Subcutaneous adipose tissue (tissue), 4 donors: ENCODE measurements around the gene SPDEF. TPM values are rescaled to one million over a fixed set of nuclear protein-coding genes. Genes with fewer than 3 reads are reported as not detected.

Experiments used
- total RNA-seq, 4 donors: library from RNA; depleted of rRNA; stranded (reverse); fragments of >200 nt; gene quantifications; one replicate each; pipeline ENCODE4 v1.1.0, GENCODE V29; 2016
- TF ChIP-seq, protein P1 (sequence below): fragments of 450-650 bp; IDR thresholded peaks from one replicate; pipeline ENCODE4 v1.5.1; 2016; ENCODE audit warnings: low read depth, mild to moderate bottlenecking, control low read depth, antibody characterized with exemption, moderate library complexity

SPDEF gene
- total RNA-seq, 4 donors from 2014 or later = 0.22 TPM; not detected in 3

DNA sequence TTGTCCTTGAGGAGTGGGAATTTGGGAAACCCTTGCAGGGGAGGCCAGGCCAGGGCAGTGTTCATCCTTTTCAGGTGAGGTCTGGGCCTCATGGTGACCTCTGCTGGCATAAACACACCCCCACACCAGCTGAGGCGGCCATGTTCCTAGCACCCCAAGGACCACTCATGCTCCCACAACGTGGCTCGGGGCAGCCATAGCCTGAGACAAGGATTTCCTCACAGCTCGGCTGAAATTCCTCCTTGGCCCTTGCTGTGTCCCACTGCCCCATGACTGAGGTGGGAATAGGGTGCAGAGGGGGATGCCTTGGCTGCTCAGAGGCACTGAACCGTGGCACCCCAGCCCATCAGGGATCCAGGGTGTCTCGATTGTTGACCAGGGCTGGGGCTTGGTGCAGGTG, 27.3 kb upstream of the SPDEF start:
- TF ChIP-seq, protein P1, sequence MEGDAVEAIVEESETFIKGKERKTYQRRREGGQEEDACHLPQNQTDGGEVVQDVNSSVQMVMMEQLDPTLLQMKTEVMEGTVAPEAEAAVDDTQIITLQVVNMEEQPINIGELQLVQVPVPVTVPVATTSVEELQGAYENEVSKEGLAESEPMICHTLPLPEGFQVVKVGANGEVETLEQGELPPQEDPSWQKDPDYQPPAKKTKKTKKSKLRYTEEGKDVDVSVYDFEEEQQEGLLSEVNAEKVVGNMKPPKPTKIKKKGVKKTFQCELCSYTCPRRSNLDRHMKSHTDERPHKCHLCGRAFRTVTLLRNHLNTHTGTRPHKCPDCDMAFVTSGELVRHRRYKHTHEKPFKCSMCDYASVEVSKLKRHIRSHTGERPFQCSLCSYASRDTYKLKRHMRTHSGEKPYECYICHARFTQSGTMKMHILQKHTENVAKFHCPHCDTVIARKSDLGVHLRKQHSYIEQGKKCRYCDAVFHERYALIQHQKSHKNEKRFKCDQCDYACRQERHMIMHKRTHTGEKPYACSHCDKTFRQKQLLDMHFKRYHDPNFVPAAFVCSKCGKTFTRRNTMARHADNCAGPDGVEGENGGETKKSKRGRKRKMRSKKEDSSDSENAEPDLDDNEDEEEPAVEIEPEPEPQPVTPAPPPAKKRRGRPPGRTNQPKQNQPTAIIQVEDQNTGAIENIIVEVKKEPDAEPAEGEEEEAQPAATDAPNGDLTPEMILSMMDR = no peak

DNA sequence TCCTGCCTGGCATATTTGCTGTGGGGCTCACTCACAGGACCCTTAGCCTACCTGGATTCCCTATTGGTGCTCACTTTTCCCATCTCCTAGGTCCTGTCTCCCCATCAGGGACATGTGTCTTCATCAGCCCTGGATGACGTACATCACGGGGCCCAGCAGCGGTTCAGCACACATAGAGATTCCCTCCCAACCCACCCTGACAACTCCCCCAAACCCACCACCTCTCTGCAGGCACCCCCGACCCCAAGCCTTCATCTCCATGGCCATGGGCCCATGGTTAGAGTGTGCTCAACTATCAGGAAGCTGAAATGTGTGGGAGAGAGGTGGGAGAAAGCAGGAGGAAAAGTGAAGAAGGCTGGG, 25.4 kb upstream of the SPDEF start:
- TF ChIP-seq, protein P1 = no peak

DNA sequence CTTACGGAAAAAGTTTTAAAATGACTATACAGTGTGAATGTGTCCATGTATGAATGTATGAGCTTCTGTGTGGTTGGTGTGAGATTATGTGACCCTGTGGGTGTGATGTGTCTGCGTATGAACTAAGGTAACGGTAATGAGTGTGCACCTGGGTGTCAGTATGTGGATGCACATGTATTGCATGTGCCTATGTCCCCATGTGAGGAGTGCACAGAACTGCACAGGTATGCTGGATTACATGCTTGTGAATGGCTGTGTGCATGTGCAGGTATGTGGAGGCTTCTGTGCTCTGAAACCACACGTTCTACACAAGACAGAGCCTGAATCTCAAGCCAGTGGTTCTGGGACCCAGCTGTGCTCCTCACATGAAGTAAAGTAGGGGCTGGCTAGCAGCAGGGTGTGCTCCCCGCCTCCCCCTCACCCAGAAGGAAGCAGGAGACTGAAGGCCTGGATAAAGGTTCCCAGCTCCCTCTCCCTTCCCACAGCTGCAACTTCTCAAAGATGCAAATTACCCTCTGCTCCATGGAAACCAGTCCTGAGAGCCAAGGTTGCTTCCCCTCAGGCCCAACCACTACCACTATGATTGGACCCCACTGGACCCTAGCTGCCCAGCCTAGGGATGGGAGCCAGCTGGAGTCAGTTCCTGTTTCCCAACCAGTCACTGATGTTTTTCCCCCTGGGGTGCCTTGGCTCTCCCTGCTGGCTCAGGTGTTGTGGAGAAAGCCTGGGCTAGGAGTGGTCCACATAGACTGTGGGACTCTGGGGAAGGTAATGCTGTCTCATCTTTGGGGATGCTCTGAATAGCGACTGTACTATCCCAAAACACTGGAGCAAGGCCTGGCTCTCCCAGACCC, 24.8 kb upstream of the SPDEF start:
- TF ChIP-seq, protein P1 = no peak

DNA sequence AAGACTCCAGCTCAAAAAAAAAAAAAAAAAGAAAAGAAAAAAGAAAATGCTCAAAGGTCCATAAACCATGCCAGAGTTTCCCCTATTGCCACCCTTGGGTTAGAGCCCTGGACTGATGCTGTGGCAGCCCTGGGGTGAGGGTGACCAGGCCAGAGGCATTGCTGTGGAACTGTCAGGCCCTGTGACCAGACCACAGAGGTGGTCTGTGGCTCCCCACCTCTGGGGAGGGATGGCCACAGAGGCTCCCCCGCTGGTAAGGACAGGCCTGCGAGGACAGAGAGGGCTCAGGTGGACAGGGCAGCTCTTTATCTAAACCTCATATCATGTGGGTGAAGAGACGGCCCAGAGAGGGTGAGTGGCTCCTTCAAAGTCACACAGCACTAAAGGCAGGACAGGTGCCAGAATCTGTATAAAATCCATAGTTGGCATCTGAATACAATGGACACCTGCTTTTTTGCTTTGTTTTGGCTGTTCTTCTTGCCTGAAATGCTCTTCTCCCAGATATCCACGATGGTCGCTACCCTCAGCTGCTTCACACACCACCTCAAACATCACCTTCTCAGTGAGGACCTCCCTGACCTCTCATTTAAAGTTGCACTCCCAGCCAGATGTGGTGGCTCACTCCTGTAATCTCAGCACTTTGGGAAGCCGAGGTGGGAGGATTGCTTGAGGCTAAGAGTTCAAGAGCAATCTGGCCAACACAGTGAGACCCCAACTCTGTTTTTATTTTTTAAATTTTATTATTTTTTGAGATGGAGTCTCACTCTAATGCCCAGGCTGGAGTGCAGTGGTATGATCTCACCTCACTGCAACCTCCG, 22.5 kb upstream of the SPDEF start:
- TF ChIP-seq, protein P1 = no peak

DNA sequence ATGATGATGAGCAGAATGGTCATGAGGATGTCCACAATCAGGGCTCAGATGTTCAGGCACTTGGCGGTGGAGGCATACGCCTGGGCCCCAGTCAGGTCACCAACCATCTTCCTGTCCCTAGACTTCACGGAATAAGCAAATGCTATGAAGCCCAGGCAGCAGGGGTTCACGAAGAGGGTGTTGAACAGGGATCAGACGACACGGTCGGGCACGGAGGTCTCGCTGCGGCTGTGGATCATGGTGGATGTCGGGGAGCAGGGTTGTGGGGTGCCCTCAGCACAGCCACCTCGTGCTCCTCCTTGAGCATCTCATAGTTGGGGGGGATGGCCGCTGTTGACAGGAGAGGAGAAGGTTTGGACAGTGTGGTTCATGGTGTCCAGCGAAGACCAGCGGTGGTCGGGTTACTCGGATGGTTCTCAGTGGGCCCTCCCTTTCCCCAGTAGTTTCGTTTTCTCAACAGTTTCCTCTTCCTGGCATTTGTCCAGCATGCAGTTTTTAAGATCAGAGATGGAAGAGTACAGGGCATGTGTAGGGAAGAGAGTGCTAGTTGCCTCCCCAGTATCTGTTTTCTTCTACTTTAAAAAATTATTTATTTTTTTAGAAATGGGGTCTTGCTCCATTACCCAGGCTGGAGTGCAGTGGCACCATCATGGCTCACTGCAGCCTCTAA, 20.3 kb upstream of the SPDEF start:
- TF ChIP-seq, protein P1 = no peak

DNA sequence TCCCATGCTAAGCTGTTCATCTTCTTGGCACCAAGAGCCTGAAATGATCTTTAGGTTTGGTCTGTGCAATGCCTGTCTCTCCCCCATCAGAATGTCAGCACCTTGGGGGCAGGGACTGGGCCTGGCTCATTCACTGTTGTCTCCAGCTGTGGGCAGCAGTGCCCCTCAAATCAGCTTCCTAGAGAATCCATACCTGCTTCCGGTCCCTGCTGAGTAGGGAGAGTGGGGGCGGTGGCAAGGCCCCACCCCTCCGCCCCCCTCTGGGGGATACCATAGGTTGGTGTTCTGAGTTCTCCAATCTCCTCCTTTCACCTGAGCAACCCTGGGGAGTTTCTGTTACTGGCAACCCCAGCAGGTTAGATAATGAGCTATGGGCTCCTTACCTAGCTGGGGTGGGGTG, 19.2 kb upstream of the SPDEF start:
- TF ChIP-seq, protein P1 = no peak
